ENCODE data around the gene ANP32B.
A peak's percentile ranks its signal among the peaks of the same experiment; 100 is the strongest.
"Not testable (repeated sequence)": the region's sequence is repeated elsewhere in the genome, so short reads cannot be mapped to it uniquely, and the experiment has no call there.

Gene ANP32B

GRCh38 chr9:97982683-97983588 is at the start of gene ANP32B:
Gene ANP32B (plus strand): TSS chr9:97983341. CDS start chr9:97983556, 215 bp downstream.
- H3K4me3 Mint-ChIP-seq = peak within 1 kb of the TSS; percentile 91
- peak within 1 kb of the TSS; percentile 94 for H3K27ac Mint-ChIP-seq
- H3K36me3 Mint-ChIP-seq = no peaks in the 10 kb centered on the region
- peaks cover 39% of the 10 kb centered on the region for H3K4me1 Mint-ChIP-seq
- no peaks in the 10 kb centered on the region for H3K27me3 Mint-ChIP-seq
- peak; percentile 90 for ATAC-seq
- H3K9me3 Mint-ChIP-seq = no peaks in the 10 kb centered on the region

- Mint-ChIP-seq H3K36me3 (no peaks in the 10 kb centered on the region), H3K4me1 (peaks cover 17% of the 10 kb centered on the region), H3K27ac (no peak overlapping the region), H3K4me3 (no peak overlapping the region), H3K27me3 (peaks cover 24% of the 10 kb centered on the region), H3K9me3 (no peaks in the 10 kb centered on the region)
- no peak for ATAC-seq
Measured at GRCh38 chr9:97934321-97935115, 48.6 kb upstream of the ANP32B start.

GRCh38 chr9:97935276-97935675 is 47.9 kb upstream of the ANP32B start:
- no peak for ATAC-seq
- peaks cover 17% of the 10 kb centered on the region for H3K4me1 Mint-ChIP-seq
- H3K36me3 Mint-ChIP-seq = no peaks in the 10 kb centered on the region
- H3K4me3 Mint-ChIP-seq = no peak overlapping the region
- peaks cover 24% of the 10 kb centered on the region for H3K27me3 Mint-ChIP-seq
- no peak overlapping the region for H3K27ac Mint-ChIP-seq
- no peaks in the 10 kb centered on the region for H3K9me3 Mint-ChIP-seq

- no peaks in the 10 kb centered on the region for H3K9me3 Mint-ChIP-seq
- H3K27ac Mint-ChIP-seq = no peak overlapping the region
- no peak for ATAC-seq
- H3K27me3 Mint-ChIP-seq = peaks cover 24% of the 10 kb centered on the region
- no peaks in the 10 kb centered on the region for H3K36me3 Mint-ChIP-seq
- H3K4me1 Mint-ChIP-seq = peaks cover 17% of the 10 kb centered on the region
- H3K4me3 Mint-ChIP-seq = no peak overlapping the region
Measured at GRCh38 chr9:97936998-97937397, 46.1 kb upstream of the ANP32B start.

- ATAC-seq = no peak
- H3K36me3 Mint-ChIP-seq = no peaks in the 10 kb centered on the region
- H3K9me3 Mint-ChIP-seq = no peaks in the 10 kb centered on the region
- peaks cover 24% of the 10 kb centered on the region for H3K27me3 Mint-ChIP-seq
- peaks cover 17% of the 10 kb centered on the region for H3K4me1 Mint-ChIP-seq
- H3K27ac Mint-ChIP-seq = no peak within 1 kb of the TSS
- no peak within 1 kb of the TSS for H3K4me3 Mint-ChIP-seq
Measured at GRCh38 chr9:97938081-97938644, 45.0 kb upstream of the ANP32B start, which contains the start of gene HEMGN. Gene HEMGN (minus strand): TSS chr9:97938172. CDS start chr9:97938136, 36 bp downstream.

- no peak for ATAC-seq
- no peaks in the 10 kb centered on the region for H3K9me3 Mint-ChIP-seq
Measured at GRCh38 chr9:97940233-97940632, 42.9 kb upstream of the ANP32B start.

GRCh38 chr9:97940741-97941140 is 42.4 kb upstream of the ANP32B start:
- Mint-ChIP-seq H3K27ac (no peak overlapping the region), H3K4me1 (peaks cover 7% of the 10 kb centered on the region), H3K27me3 (peaks cover 1% of the 10 kb centered on the region), H3K36me3 (no peaks in the 10 kb centered on the region), H3K4me3 (no peak overlapping the region), H3K9me3 (no peaks in the 10 kb centered on the region)
- no peak for ATAC-seq

More at GRCh38 chr9:97940233-97940632, 42.9 kb upstream of the ANP32B start:
- Mint-ChIP-seq H3K27me3 (peaks cover 6% of the 10 kb centered on the region), H3K4me1 (peaks cover 7% of the 10 kb centered on the region), H3K4me3 (no peak overlapping the region), H3K36me3 (no peaks in the 10 kb centered on the region), H3K27ac (no peak overlapping the region)

- Mint-ChIP-seq H3K4me3 (no peak overlapping the region), H3K27ac (no peak overlapping the region), H3K27me3 (no peaks in the 10 kb centered on the region), H3K9me3 (no peaks in the 10 kb centered on the region), H3K36me3 (no peaks in the 10 kb centered on the region), H3K4me1 (peaks cover 7% of the 10 kb centered on the region)
- no peak for ATAC-seq
Measured at GRCh38 chr9:97941323-97941722, 41.8 kb upstream of the ANP32B start.

GRCh38 chr9:97943308-97943855 is 39.8 kb upstream of the ANP32B start:
- peaks cover 3% of the 10 kb centered on the region for H3K27me3 Mint-ChIP-seq
- H3K36me3 Mint-ChIP-seq = no peaks in the 10 kb centered on the region

GRCh38 chr9:97944612-97945011 is 38.5 kb upstream of the ANP32B start:
- no peaks in the 10 kb centered on the region for H3K36me3 Mint-ChIP-seq
- no peak overlapping the region for H3K4me3 Mint-ChIP-seq
- ATAC-seq = no peak
- no peak overlapping the region for H3K27ac Mint-ChIP-seq
- peaks cover 6% of the 10 kb centered on the region for H3K27me3 Mint-ChIP-seq
- H3K9me3 Mint-ChIP-seq = no peaks in the 10 kb centered on the region
- H3K4me1 Mint-ChIP-seq = peaks cover 7% of the 10 kb centered on the region

More at GRCh38 chr9:97943308-97943855, 39.8 kb upstream of the ANP32B start:
- Mint-ChIP-seq H3K9me3 (no peaks in the 10 kb centered on the region), H3K4me3 (no peak overlapping the region), H3K4me1 (peaks cover 8% of the 10 kb centered on the region), H3K27ac (no peak overlapping the region)
- no peak for ATAC-seq

- H3K4me3 Mint-ChIP-seq, H3K27ac Mint-ChIP-seq, H3K27me3 Mint-ChIP-seq: not testable (repeated sequence)
Measured at GRCh38 chr9:97945470-97945869, 37.7 kb upstream of the ANP32B start.

GRCh38 chr9:97947094-97947493 is 36.0 kb upstream of the ANP32B start:
- not testable (repeated sequence) for H3K4me1 Mint-ChIP-seq, H3K27ac Mint-ChIP-seq, ATAC-seq, H3K9me3 Mint-ChIP-seq, H3K27me3 Mint-ChIP-seq, H3K4me3 Mint-ChIP-seq, H3K36me3 Mint-ChIP-seq

More at GRCh38 chr9:97945470-97945869, 37.7 kb upstream of the ANP32B start:
- not testable (repeated sequence) for H3K36me3 Mint-ChIP-seq, H3K9me3 Mint-ChIP-seq, H3K4me1 Mint-ChIP-seq, ATAC-seq

- not testable (repeated sequence) for H3K27me3 Mint-ChIP-seq, H3K27ac Mint-ChIP-seq, H3K36me3 Mint-ChIP-seq, ATAC-seq, H3K4me1 Mint-ChIP-seq, H3K9me3 Mint-ChIP-seq, H3K4me3 Mint-ChIP-seq
Measured at GRCh38 chr9:97950873-97951272, 32.3 kb upstream of the ANP32B start.

GRCh38 chr9:97954550-97954989 is 28.6 kb upstream of the ANP32B start:
- Mint-ChIP-seq H3K27ac (no peak overlapping the region), H3K27me3 (no peaks in the 10 kb centered on the region), H3K4me3 (no peak overlapping the region), H3K36me3 (no peaks in the 10 kb centered on the region), H3K4me1 (no peaks in the 10 kb centered on the region), H3K9me3 (no peaks in the 10 kb centered on the region)
- peak; percentile 67 for ATAC-seq

GRCh38 chr9:97956331-97956730 is 26.8 kb upstream of the ANP32B start:
- no peak for ATAC-seq
- Mint-ChIP-seq H3K27ac (no peak overlapping the region), H3K4me3 (no peak overlapping the region), H3K9me3 (no peaks in the 10 kb centered on the region), H3K27me3 (no peaks in the 10 kb centered on the region), H3K36me3 (no peaks in the 10 kb centered on the region), H3K4me1 (no peaks in the 10 kb centered on the region)
